NB4 (cell line): ENCODE measurements around the gene MTOR.
"Not testable (repeated sequence)": the region's sequence is repeated elsewhere in the genome, so short reads cannot be mapped to it uniquely, and the experiment has no call there.

Source experiments
- DNase-seq: peaks from one replicate; pipeline ENCODE4 v3.0.0; 2010; ENCODE audit warnings: low read depth
- H3K4me3 ChIP-seq: one replicate; pipeline ENCODE4 v1.5.1; 2011; ENCODE audit warnings: mild to moderate bottlenecking, low read depth, low read length, moderate library complexity
- CTCF ChIP-seq: IDR thresholded peaks from one replicate; pipeline ENCODE4 v1.5.1; 2012; ENCODE audit warnings: low read depth, low read length
- MAX ChIP-seq: IDR thresholded peaks from 2 replicates; pipeline ENCODE4 v1.6.1; 2011; ENCODE audit warnings: low read depth, low read length
- MYC ChIP-seq: IDR thresholded peaks from 2 replicates; pipeline ENCODE4 v1.6.1; 2011; ENCODE audit warnings: low read depth, low read length
- POLR2A ChIP-seq: IDR thresholded peaks from 2 replicates; pipeline ENCODE4 v1.6.1; 2011; ENCODE audit warnings: mild to moderate bottlenecking; ENCODE audit not compliant: insufficient read length; ENCODE audit errors: extremely low read depth

Gene MTOR

GRCh38 chr1:11262171-11263049 is at the start of gene MTOR:
Gene MTOR (minus strand): TSS chr1:11262551. CDS start chr1:11259409, 3,142 bp downstream.
- H3K4me3 ChIP-seq = peak within 1 kb of the TSS; percentile 94
- peak; percentile 100 for DNase-seq
- peak; percentile 64 for TF ChIP-seq POLR2A
- peak; percentile 78 for TF ChIP-seq MAX
- TF ChIP-seq MYC = peak; percentile 34; the same call in 1 of the 2 replicates
- peak; percentile 20 for TF ChIP-seq CTCF

- TF ChIP-seq POLR2A (no peak), MAX (no peak), MYC (no peak), CTCF (no peak)
- DNase-seq = no peak
- H3K4me3 ChIP-seq = no peak overlapping the region
These were observed 47.0 kb upstream of the MTOR start for GRCh38 chr1:11309385-11309784.

DNA sequence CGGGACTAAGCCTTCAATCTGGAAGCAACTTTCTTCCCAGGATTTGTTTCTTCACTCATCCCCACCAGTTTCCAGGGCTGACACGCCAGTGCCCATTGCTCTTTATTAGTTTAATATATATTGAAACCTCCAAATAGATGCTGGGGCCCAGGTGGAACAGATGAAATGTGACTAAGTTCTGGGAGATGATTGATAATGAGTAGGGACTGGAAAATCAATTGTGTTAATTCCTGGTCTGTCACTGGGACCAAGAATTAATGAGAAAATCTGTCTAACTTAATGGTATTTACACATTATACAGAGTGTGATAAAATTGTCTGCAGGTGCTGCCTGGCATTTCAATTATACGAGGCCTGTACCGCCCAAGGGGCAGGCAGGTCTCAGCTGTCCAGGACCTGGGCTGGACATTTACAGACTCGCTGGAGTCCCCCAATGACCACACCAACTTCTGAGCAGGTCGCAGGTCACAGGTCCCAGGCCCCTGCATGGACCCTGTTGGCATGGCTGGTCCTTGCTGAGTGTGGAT is 46.4 kb upstream of the MTOR start:
- TF ChIP-seq POLR2A = no peak
- no peak for TF ChIP-seq MYC
- TF ChIP-seq MAX = no peak
- TF ChIP-seq CTCF = no peak
- no peak overlapping the region for H3K4me3 ChIP-seq
- DNase-seq = no peak

DNA sequence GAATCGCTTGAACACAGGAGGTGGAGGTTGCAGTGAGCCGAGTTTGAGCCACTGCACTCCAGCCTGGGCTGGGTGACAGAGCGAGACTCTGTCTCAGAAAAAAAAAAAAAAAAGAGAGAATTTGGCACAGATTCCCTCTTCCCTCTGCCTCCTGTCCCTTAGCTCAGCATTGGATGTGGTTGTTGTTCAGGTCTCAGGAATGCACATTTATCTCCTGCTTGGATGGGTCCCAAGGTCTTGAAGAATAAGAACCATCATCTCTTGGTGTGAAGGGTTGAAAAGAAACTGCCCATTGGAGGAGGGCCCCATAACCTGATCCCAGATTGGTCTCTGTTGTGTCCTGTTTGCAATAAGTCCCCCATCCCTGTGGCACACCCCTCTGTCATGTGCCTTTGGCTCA is 45.5 kb upstream of the MTOR start:
- TF ChIP-seq CTCF (no peak), MYC (no peak), POLR2A (no peak), MAX (no peak)
- no peak for DNase-seq
- H3K4me3 ChIP-seq = no peak overlapping the region

GRCh38 chr1:11305516-11305915 is 43.2 kb upstream of the MTOR start:
- H3K4me3 ChIP-seq, DNase-seq: not testable (repeated sequence)

- no peak overlapping the region for H3K4me3 ChIP-seq
- DNase-seq = no peak
- TF ChIP-seq MAX (no peak), POLR2A (no peak), MYC (no peak), CTCF (no peak)
These were observed 40.0 kb upstream of the MTOR start for GRCh38 chr1:11302366-11302765.
